Mammary epithelial cell (primary cell): Measurements from ENCODE around the gene PRMT3.

Experiments
- EZH2 ChIP-seq: IDR thresholded peaks from 2 replicates; pipeline ENCODE4 v1.6.1; 2012; ENCODE audit warnings: low read length, inconsistent platforms, borderline replicate concordance
- TF ChIP-seq, protein P1 (sequence below), 2 donors: IDR thresholded peaks in 1 of 2; conservative IDR thresholded peaks in 1 of 2; 2 replicates each; pipeline ENCODE4 v1.5.1; 2011 to 2012; ENCODE audit warnings: inconsistent platforms in 2 of 2, low read length in 2 of 2, mild to moderate bottlenecking in 2 of 2, control low read depth in 1 of 2, low read depth in 1 of 2; ENCODE audit not compliant: insufficient read depth in 1 of 2; ENCODE audit errors: extremely low read depth in 1 of 2

DNA sequence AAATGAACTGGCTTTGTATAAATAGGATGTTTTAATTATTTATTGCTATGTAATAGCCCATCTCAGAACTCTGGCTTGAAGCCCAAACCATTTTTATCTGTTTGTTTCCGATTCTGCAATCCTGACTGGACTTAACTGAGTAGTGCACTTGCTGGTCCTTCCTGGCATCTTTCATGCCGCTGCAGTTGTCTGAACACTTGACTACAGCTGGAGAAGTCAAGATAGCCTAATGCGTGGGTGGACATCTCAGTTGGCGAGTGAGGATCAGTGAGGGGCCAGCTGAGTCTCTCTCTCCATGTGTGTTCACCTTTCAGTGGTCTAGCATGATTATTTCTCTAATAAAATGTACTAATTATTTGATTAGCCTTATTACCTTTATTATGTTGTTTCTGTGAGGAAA is 105.8 kb downstream of the PRMT3 start:
- TF ChIP-seq, protein P1, sequence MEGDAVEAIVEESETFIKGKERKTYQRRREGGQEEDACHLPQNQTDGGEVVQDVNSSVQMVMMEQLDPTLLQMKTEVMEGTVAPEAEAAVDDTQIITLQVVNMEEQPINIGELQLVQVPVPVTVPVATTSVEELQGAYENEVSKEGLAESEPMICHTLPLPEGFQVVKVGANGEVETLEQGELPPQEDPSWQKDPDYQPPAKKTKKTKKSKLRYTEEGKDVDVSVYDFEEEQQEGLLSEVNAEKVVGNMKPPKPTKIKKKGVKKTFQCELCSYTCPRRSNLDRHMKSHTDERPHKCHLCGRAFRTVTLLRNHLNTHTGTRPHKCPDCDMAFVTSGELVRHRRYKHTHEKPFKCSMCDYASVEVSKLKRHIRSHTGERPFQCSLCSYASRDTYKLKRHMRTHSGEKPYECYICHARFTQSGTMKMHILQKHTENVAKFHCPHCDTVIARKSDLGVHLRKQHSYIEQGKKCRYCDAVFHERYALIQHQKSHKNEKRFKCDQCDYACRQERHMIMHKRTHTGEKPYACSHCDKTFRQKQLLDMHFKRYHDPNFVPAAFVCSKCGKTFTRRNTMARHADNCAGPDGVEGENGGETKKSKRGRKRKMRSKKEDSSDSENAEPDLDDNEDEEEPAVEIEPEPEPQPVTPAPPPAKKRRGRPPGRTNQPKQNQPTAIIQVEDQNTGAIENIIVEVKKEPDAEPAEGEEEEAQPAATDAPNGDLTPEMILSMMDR (conservative IDR thresholded peaks at IDR 0.05 in 1 of 2, IDR thresholded peaks at IDR 0.05 in 1 of 2; ENCODE audit: extremely low read depth in 1 of 2, insufficient read depth in 1 of 2, low read depth in 1 of 2, low read length in 2 of 2): no peak
- TF ChIP-seq EZH2: no peak
